Activated T-helper 1 cell treated with Interleukin-2 at 50 U/mL for 16 hours (primary cell): ENCODE results near the gene SPATC1L.

Experiments used
- DNase-seq: peaks from one replicate; pipeline ENCODE4 v3.0.0-alpha.2; 2020; ENCODE audit warnings: low read depth

Gene SPATC1L

DNA sequence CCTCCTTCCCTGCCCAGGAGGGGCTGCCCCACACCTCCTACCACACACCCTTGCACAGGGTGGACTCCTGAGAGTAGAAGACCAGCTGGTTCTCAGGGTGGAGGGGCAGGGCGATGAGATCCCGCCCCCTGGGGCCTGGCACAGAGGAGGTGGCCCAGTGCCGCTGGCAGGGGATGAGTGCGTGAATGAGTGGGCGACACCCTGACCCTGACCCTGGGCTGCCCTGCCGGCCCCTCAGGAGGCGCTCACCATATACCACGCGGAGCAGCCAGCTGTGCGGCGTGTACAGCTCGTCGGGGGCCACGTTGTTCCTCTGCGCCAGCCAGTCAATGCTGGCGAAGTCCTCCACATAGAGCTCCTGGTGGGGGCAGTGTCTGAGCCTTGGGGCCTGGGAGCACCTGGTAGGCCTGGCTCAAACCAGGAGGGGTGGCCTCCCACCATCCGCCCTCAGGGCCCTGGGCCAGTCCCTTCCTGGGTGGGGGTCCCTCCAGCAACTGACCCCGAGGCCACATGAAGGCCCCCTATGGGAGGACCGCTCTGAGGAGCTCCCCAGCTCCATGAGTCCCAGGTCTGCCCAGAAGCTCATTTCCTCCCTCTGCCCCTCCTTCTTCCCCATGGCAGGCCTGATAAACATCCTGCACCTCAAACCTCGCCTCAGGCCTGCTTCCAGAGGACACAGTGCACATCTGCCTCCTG lies 31.3 kb upstream of the SPATC1L start:
- DNase-seq: no peak

DNA sequence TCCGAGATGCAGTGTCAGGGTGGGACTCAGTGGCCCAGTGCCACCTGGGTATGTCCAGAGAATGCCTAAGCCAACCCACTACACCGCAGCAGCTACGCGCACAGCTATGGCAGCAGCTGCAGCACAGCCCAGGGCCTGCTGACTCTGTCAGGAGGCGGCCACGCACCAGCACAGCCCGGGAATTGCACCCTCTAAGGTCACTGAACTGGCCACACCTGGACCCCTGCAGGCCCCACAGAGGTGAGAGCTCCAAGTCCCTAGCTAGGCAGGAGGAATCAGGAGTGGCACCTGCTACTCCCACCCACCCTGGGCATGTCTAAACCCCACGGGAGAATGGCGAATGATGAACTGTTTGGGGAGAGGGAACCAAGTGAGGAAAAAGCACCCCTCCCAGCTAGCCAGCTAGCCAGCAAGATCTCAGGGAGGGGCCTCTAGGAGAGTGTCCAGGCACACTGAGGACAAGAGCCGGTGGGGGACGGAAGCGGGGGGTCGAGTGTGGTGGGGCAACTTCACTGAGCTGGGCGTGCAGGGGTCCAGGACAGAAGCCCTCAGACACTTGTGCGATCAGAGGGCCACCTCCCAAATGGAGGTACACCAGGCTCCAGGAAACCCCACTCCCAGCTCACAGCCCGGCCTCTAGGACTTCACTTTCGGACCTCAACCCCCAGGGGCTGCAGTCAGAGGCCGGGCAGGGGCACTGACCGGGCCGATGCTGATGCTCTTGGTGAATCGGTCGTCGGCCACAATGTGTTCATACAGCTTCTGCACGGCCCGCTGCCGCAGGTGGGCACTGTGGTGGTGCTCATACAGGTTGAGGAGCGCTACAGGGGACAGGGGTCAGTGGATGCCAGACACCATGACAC lies 30.4 kb upstream of the SPATC1L start:
- DNase-seq: no peak

GRCh38 chr21:46213620-46214286 lies 29.5 kb upstream of the SPATC1L start:
- DNase-seq: no peak

GRCh38 chr21:46212721-46213484 lies 28.6 kb upstream of the SPATC1L start:
- DNase-seq: no peak

- no peak for DNase-seq
Observed at GRCh38 chr21:46211786-46212720, 27.8 kb upstream of the SPATC1L start.

GRCh38 chr21:46211376-46211775 lies 27.1 kb upstream of the SPATC1L start:
- no peak for DNase-seq

DNA sequence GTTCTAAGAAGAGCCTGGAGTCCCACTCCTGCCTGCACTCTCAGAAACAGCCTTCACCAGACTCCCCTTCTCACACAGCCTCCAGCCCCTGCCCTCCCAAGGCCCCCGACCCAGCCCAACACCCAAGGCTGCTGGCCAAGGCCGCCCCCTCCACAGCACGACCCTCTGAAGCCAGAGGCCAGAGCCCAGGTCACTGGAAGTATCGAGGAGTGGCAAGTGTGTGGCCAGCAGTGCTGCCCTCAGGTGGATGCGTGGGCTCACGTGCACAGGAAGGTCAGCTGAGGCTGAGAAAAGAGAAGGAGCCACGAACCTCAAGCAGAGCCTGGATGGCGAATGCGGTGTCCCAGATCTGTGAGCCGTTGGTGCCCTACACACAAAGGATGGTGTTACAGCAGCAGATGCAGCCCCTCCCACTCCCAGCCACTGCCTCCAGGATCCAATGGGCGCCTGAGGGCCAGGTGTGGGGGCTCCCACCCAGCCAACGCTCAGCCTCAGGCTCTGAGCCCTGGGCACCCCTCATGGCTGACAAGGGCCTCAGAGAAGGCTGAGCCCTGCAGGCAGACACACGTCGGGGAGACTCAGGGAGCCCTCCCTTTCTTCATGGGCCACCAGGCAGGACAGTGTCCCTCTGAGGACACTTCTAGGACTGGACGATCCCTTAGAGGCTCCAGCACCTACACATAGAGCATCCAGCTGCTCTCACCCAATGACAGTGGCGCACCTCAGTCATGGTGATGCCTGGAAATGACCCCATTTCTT lies 26.3 kb upstream of the SPATC1L start:
- DNase-seq: no peak

- no peak for DNase-seq
Observed at GRCh38 chr21:46208761-46209721, 24.8 kb upstream of the SPATC1L start.

DNA sequence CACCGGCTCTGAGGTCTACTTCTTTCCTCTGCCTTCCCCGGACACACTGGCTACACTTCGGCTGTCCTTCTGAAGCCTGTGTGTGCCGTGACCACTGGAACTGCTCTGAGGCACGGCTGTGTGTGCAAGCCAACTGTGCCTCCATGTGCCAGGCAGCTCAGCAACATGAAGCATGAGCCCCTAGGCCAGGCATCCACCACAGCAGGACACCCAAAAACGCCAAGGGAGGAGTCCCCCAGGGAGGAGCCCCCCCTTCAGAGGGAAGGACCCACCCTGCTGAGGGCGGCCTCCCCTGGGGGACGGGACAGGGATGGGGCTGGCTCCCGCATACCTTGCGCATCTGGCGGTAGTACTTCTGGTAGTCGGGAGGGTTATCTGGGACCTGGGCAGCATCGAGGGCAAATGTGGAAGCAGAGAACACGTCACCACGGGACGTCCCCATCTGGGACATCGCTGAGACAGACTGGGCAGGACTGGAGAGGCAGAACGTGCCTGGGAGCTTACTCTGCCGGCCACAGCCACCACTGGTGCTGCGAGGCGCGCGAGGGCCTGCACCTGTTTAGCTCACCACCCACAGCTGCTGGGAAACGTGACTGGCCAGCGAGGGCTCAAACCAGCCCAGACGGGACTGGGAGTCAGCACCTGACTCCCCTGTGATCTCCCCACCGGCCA lies 23.8 kb upstream of the SPATC1L start:
- no peak for DNase-seq

DNA sequence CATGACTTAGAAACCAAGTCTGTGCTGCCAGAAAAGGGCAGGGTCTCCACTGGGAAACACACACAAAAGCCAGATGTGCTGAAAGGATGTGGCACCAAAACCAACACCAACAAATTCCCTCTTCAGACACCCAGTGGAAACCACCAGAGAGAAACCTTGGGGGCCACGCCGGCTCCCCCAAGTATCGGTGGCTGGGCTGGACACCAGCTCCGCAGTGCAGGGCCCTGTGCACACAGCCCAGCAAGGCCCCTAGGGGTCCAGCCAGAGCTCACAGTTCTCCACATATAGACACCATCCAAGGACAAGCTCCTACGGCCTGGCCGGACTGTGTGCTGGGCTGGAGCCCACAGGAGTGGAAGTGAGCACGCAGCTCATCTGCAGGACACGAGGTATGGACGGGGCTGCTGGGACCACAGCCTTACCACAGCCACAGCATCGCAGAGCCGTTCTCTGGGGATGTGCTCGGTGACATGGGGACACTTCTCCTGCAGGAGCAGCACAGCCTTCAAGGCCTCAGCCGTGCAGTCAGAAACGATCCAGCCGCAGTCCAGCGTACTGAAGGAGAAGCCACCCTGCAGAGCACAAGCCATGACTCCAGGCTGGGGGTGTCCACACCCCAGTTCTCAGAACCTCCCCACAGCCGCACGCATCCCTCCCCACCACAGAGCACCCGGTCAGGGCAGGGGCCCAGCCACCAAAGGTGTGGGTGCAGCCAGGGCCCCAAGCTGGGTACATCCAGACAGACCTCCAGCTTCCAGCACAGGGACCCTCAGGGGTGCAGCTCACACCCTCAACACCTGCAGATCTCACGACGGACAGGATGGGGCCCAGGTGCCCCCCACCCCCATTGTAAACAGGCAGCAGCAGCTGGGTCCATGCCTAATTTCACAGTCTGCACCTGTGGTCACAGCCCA lies 23.0 kb upstream of the SPATC1L start:
- no peak for DNase-seq

DNA sequence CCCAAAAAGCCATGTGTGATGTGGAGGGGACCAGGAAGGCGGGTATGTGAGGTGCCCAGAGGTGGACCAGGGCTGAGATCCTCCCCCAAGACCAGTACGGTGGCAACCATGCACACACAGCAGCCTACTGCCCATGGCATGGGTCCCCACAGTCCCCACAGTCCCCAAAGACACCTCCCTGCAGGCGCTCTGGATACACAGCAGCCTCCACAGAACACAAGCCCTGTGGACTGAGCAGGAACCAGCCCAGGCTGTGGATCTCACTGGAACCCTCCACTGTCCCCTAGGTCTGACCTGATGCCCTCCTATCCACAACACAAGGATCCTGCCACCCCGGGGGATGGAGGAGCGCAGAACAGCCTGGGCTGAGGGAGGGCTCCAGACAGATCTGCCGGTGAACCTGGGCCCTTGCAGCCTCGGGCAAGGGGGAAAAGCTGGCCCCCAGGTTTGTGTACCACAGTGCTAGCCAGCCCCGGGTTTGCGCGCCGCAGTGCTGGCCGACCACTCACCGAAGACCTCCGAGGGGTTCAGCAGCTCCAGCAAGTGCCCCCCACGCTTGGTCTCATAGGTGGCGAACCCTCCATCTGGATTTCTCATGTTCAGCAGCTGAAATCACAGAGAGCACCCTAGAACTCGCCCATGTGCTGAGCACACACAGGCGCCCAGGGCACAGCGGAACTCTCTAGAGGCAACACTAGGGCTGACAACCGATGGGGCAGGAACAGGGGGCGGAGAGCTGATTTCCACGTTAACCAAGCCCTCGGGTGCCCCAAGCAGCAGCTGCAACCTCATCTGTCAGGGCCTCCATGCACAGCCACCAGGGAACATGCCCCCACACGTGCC lies 22.1 kb upstream of the SPATC1L start:
- no peak for DNase-seq

GRCh38 chr21:46205766-46206162 lies 21.5 kb upstream of the SPATC1L start:
- no peak for DNase-seq

DNA sequence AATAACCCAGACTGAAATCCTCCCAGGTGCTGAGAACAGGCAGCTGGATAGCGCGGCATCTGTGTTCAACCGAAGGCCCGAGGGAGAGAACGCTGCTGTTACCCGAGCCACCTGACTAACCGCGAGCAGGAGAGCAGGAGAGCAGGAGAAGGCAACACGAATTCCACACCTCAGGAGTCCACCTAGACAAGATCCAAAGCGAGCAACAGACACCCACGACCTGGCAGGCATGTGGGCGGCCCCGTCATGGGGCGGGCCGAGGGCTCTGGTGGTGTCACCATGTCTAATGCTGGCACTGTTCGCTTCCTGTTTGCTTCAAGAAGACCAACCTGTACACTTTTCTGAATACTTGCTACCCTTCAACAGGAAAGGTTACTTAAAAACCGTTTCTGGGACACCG lies 20.9 kb upstream of the SPATC1L start:
- no peak for DNase-seq

- DNase-seq: no peak
Observed at GRCh38 chr21:46203203-46203600, 18.9 kb upstream of the SPATC1L start.

DNA sequence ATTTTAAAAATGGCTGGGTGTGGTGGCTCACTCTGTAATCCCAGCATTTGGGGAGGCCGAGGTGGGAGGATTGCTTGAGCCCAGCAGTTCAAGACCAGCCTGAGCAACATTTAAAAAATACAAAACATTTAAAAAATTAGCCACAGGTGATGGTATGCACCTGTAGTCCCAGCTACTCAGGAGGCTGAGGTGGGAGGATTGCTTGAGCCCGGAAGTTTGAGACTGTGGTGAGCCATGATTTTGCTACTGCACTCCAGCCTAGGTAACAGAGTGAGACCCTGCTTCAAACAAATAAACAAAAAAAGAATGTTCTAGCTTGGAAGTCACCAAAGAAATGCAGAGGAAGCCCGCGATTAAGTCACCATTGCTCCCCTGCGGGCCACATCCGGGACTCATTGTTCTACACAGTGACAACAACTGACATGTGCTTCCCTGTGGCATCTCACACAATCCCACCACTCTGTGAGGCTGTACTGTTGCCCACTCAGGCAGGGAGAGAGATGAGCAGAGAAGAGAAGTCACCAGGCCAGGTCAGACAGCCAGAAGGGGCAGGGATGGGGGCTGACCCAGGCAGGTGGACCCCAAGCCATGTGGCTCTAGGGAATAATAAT lies 18.4 kb upstream of the SPATC1L start:
- no peak for DNase-seq
